Adipocyte (in vitro differentiated cells): ENCODE data around the gene SH2D7.
A peak's percentile ranks its signal among the peaks of the same experiment; 100 is the strongest.

Experiments
- DNase-seq: peaks from one replicate; pipeline ENCODE4 v3.0.0-alpha.2; 2015; ENCODE audit warnings: low read depth
- H3K27me3 ChIP-seq: replicated peaks from 2 replicates; pipeline ENCODE4 v1.7.0; 2013; ENCODE audit warnings: mild to moderate bottlenecking, low read length, moderate library complexity; ENCODE audit not compliant: control insufficient read depth, insufficient read depth
- H3K36me3 ChIP-seq: 2 replicates; pipeline ENCODE4 v1.7.0; 2013; ENCODE audit warnings: low read length, mild to moderate bottlenecking, moderate library complexity; ENCODE audit not compliant: control insufficient read depth, insufficient read depth, severe bottlenecking
- H3K4me1 ChIP-seq: 2 replicates; pipeline ENCODE4 v1.7.0; 2013; ENCODE audit warnings: mild to moderate bottlenecking, low read length, moderate library complexity; ENCODE audit not compliant: control insufficient read depth, insufficient read depth
- H3K4me3 ChIP-seq: 2 replicates; pipeline ENCODE4 v1.7.0; 2013; ENCODE audit warnings: mild to moderate bottlenecking, low read length, moderate library complexity
- H3K9ac ChIP-seq: 2 replicates; pipeline ENCODE4 v1.7.0; 2013; ENCODE audit warnings: mild to moderate bottlenecking, low read length, moderate library complexity
- H3K9me3 ChIP-seq: 2 replicates; pipeline ENCODE4 v1.7.0; 2013; ENCODE audit warnings: mild to moderate bottlenecking, low read length, moderate library complexity; ENCODE audit not compliant: control insufficient read depth

The SH2D7 gene

DNA sequence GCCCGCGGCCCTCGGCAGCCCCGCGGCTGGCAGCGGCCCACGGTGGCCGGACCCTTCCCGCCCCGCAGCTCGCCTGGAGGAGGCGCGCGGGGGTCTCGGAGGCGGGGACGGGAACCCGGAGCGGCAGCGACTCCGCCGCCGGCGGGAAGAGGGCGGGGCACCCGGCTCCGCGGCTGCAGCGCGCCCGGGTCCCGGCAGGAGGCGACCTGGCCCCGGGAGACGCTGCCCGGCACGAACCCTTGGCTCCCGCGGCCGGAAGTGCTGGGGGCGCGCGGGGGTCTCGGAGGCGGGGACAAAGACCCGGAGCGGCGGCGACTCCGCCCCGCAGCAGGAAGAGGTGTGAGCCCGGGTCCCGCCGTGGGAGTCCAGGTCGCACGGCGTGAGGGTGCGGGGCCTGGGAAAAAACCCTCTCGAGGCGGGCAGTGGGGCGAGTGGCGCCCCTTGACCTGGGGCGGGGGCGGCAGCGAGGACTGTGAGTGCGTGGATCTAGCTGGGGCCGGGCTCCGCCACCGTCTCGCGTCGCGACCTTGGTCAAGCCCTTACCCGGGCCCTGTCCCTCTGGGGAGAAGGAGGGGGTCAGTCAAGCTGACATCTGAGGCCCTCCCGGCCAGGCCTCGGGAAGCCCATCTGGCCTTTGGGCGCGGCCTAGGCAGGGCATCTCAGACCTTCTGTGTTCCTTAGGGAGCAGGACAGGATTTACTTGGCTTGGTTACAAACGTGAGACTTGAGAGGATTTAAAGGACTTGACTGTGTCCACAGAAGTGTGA, 39.1 kb downstream of the SH2D7 start, which contains the start of gene CIB2:
CIB2 (minus strand) TSS at position 151 of the 767 bp plus-strand sequence. CDS start 230 bp downstream, outside the sequence.
- no peaks in the 10 kb centered on the region for H3K9me3 ChIP-seq
- DNase-seq, result peak; percentile 90
- H3K36me3 ChIP-seq, result no peaks in the 10 kb centered on the region
- peak within 1 kb of the TSS; percentile 86 for H3K9ac ChIP-seq
- peak within 1 kb of the TSS; percentile 83 for H3K4me3 ChIP-seq
- no peaks in the 10 kb centered on the region for H3K27me3 ChIP-seq
- peaks cover 8% of the 10 kb centered on the region for H3K4me1 ChIP-seq

DNA sequence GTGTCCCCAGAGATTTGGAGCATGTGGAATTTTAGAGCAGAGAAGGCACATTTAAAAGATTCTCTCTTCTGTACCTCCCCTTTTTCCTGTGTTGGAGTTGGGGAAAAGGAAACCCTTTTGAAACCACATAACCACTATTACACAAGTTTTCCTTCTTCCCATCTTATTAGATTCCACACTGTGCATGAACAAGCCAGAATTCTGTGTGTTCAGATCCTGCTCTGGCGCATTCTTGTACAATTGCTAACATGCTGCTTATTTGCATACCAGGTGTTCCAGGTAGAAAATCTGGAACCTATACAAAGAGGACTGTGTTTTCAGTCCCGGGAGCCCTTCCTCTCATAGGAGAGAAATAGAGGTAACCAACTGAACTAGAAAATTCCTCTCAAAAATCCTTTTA, 41.4 kb downstream of the SH2D7 start:
- Histone ChIP-seq H3K4me1 (peaks cover 8% of the 10 kb centered on the region), H3K4me3 (no peak overlapping the region), H3K27me3 (no peaks in the 10 kb centered on the region), H3K36me3 (no peaks in the 10 kb centered on the region), H3K9me3 (no peaks in the 10 kb centered on the region), H3K9ac (no peak overlapping the region)
- DNase-seq, result no peak

DNA sequence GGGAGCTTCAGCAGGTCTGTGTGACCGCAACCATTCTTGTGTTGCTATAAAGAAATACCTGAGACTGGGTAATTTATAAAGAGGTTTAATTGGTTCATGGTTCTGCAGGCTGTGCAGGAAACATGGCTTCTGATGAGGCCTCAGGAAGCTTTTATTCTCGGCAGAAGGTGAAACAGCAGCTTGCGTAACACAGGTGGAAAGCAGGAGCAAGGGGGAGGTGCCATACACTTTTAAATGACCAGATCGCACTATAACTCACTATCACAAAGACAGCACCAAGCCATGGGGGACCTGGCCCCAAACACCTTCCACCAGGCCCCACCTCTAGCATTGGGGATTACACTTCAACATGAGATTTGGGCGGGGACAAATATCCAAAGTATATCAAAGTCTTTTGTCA, 47.2 kb downstream of the SH2D7 start:
- H3K36me3 ChIP-seq, result no peaks in the 10 kb centered on the region
- H3K4me1 ChIP-seq, result no peaks in the 10 kb centered on the region
- H3K4me3 ChIP-seq, result no peak overlapping the region

DNA sequence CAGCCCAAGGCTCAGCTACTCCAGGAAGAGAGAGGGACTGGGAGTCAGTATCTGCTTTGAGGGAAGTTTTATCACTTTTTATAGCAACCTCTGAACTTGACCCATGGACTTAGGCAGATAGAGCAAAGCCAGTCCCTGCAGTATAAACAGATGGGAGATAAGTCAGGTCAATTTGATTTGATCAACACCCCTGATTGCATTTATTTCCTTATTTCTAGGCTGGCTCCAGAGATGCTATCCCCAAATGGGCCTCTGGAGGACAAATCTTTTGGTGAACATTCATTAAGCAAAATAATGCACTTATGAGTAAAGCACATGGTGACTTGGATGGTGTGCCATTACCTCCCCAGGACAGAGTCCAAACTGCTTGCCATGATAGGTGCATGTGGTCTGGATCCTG, 47.9 kb downstream of the SH2D7 start:
- H3K4me3 ChIP-seq, result no peak overlapping the region
- H3K9ac ChIP-seq, result no peak overlapping the region
- H3K27me3 ChIP-seq, result no peaks in the 10 kb centered on the region
- no peaks in the 10 kb centered on the region for H3K36me3 ChIP-seq
- no peak for DNase-seq
- no peaks in the 10 kb centered on the region for H3K9me3 ChIP-seq
- no peaks in the 10 kb centered on the region for H3K4me1 ChIP-seq

More for the DNA sequence above, 47.2 kb downstream of the SH2D7 start:
- Histone ChIP-seq H3K9me3 (no peaks in the 10 kb centered on the region), H3K9ac (no peak overlapping the region), H3K27me3 (no peaks in the 10 kb centered on the region)
- no peak for DNase-seq

DNA sequence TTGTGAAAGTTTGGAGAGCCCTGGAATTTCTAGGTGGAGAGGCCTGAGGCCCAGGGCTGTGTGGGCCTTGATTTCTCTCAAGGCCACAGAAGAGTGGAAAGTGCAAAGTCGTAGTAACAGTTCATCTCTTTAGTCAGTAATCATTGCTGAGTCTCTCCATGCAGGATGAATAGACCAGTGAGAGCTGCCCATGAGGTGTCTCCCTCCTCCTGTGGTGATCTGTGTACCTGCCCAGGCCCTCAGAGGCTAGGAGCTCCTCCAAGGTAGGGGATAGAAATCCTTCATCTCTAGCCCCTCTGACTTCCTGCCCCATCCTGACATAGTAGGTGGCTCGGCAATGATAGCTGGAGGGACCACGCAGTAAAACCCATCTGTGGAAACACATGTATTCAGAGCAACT, 50.0 kb downstream of the SH2D7 start:
- Histone ChIP-seq H3K9ac (no peak overlapping the region), H3K9me3 (no peaks in the 10 kb centered on the region), H3K36me3 (no peaks in the 10 kb centered on the region), H3K27me3 (no peaks in the 10 kb centered on the region), H3K4me1 (peaks cover 8% of the 10 kb centered on the region), H3K4me3 (no peak overlapping the region)
- DNase-seq, result no peak

DNA sequence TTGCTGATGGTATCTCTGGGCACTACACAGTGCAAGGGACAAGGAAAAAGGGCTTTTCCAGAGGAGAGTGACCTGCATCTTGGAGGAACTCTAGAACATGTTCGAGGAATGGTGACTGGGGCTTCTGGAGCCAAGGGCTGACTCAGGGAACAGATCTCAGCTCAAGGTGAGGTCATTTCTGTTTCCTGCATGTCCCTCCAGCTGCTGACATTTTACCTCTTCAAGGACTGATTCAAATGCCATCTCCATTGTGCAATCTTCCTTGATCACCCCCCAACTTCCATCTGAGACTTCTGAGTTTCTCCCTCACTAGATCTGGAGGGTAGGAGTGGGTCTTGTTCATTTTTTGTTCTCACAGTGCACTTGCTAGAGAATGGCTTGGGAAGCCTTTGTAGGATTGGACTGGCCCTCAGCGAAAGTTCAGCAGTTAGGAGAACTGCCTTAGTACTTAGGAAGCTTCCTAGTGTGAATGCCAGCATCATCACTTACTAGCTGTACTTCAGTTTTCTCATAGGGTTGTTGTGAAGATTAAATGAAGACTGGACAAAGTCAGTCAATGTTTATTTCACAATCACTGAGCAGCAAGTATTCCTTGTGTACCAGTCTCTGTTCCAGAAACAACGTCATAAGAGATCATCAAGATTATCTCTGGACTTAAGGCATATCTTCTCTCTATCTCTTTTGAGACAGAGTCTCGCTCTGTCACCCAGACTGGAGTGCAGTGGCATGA, 54.2 kb downstream of the SH2D7 start:
- no peak overlapping the region for H3K4me3 ChIP-seq
- DNase-seq, result no peak
- no peak overlapping the region for H3K9ac ChIP-seq
- H3K4me1 ChIP-seq, result peaks cover 22% of the 10 kb centered on the region
- no peaks in the 10 kb centered on the region for H3K27me3 ChIP-seq
- H3K9me3 ChIP-seq, result no peaks in the 10 kb centered on the region
- no peaks in the 10 kb centered on the region for H3K36me3 ChIP-seq

DNA sequence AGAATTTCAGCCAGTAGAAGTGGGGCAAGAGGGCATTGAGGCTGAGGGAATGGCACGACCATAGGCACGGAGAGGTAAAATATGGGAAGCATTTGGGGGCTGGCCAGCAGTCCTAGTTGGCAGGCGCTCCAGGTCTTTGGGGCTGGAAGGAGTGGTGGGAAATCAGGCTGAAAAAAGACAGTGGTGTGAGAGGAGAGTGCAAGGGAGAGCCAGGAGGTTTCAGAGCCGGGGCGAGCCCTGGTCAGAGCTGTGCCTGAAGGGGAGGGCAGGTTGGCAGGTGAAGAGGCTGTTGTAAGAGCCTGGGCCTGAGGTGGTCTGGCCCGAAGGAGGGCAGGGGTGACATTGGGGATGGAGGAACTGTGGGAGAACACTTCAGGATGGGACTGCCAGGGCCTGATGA, 55.2 kb downstream of the SH2D7 start:
- no peak overlapping the region for H3K9ac ChIP-seq
- peaks cover 22% of the 10 kb centered on the region for H3K4me1 ChIP-seq
- no peaks in the 10 kb centered on the region for H3K36me3 ChIP-seq
- no peaks in the 10 kb centered on the region for H3K27me3 ChIP-seq
- no peaks in the 10 kb centered on the region for H3K9me3 ChIP-seq
- no peak overlapping the region for H3K4me3 ChIP-seq
- DNase-seq, result no peak

DNA sequence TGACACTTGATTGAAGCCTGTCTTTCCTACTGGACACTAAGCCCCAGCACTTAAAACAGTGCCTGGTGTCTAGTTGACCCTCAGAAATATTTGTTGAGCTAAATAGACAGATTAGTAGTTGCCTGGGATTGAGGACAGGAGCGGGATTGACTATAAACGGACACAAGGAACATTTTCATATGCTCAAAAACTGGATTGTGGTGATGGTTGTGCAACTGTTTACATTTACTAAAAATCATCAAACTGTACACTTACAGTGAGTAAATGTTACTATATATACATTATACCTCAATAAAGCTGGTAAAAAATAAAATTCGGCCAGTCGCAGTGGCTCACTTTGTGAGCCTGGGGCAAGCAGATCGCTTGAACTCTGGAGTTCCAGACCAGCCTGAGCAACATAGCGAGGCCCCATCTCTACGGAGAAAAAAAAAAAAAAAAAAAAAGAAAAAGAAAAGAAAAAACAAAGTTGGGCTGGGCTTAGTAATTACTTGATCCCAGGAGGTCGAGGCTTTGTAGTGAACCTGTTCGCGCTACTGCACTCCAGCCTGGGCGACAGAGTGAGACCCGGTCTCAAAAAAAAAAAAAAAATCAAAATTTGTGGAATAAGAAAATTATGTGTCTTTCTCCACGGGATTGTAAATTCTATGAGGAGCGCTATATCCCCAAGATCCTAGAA, 56.2 kb downstream of the SH2D7 start:
- peaks cover 22% of the 10 kb centered on the region for H3K4me1 ChIP-seq
- H3K27me3 ChIP-seq, result no peaks in the 10 kb centered on the region
- no peaks in the 10 kb centered on the region for H3K36me3 ChIP-seq
- peak; percentile 39 for DNase-seq
- H3K9ac ChIP-seq, result peak overlapping the region; percentile 91
- no peaks in the 10 kb centered on the region for H3K9me3 ChIP-seq
- H3K4me3 ChIP-seq, result peak overlapping the region; percentile 90

DNA sequence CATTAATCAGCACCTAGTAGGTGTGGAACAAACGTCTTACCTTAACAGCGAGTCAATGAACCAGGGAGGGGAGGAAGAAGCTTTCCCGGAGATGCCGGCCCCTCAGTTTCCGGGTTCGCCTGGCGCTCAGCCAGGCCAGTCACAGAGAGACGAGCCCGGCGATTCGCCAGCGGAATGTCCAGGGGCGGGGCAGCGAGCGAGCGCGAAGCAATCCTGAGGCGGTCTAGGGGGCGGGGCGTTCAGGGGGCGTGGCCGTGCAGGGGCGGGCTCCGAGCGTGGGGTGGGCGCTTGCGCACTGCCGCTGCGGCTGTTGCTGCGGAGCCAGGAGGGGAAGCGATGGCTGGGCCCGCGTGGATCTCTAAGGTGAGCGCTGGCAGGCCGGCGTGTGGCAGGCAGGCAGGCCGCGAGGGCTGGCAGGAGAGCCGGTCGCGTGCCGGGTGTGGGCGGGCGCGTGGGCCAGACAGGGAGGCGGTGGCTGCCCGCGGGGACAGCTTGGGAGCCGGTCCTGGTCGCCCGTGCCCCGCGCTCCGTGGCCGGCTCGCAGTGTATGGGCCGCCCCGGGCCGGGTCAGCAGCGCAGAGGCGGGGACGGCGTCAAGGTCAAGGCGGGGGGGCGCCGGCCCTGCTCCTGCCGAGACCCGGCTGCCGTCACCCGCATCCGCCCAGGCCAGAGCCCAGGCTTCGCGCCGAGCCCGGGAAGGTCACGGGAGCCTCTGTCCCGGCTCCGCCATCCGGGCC, 56.9 kb downstream of the SH2D7 start, which contains the start of gene IDH3A:
IDH3A (plus strand) TSS at position 295 of the 737 bp plus-strand sequence; CDS start at position 337, 42 bp downstream.
- Histone ChIP-seq H3K4me1 (peaks cover 23% of the 10 kb centered on the region), H3K27me3 (no peaks in the 10 kb centered on the region), H3K9me3 (no peaks in the 10 kb centered on the region), H3K9ac (peak within 1 kb of the TSS; percentile 91), H3K36me3 (no peaks in the 10 kb centered on the region), H3K4me3 (peak within 1 kb of the TSS; percentile 91)
- peak; percentile 99 for DNase-seq

DNA sequence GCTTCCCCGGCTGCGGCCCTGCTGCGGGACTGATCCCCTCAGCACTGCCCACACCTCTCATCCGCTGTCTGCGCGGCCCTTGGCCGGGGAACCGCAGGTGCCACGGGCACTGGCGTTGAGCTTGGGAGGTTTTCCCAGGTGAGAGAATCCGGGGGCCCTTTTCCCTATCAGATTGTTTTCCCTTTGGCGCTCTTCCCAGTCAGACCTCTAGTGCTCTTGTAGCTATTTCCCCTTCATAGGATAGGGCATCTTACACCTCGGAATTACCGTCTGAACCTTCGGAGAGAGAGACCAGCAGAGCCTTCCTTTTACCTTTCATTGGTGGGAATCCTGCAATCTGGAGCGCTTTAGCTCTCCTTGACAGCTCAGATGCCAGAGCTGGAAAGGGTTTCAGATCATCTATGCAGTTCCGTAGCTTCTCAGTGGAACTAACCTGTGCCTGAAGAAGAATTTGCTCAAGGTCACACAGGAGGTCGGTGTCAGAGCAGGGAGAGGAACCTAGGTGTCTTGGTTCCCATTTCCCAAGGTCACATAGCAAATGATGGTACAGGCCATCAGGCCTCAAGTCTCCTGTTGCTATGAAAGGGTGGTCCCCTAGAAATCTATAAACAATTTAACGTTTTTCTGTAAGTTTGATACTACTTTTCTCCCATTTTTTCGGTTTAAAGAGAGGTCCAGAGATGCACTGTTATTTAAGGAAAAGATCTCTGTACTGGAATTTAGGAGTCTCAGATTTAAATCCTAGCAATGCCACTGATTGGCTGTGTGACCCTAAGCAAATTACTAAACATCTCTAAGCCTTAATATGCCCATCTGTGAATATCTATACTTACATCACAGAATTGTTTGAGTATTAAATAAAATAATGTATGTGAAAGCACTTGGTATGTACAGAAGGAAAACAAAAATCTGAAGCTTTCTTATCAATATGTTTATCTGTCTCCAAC, 57.7 kb downstream of the SH2D7 start:
- no peak for DNase-seq
- no peaks in the 10 kb centered on the region for H3K27me3 ChIP-seq
- H3K9ac ChIP-seq, result peak overlapping the region; percentile 91

More for the DNA sequence above, 57.7 kb downstream of the SH2D7 start:
- no peaks in the 10 kb centered on the region for H3K9me3 ChIP-seq
- H3K4me1 ChIP-seq, result peaks cover 31% of the 10 kb centered on the region
- peak overlapping the region; percentile 91 for H3K4me3 ChIP-seq
- H3K36me3 ChIP-seq, result no peaks in the 10 kb centered on the region
